Colonic mucosa (tissue), 4 donors: Measurements from ENCODE around the gene RHBG. TPM values are rescaled to one million over a fixed set of nuclear protein-coding genes. Genes with fewer than 3 reads are reported as not detected.

Experiments used
- DNase-seq: peaks from one replicate; pipeline ENCODE4 v3.0.0-alpha.2; 2020
- H3K27ac ChIP-seq: fragments of 200-600 bp; one replicate; pipeline ENCODE4 v1.8.0; 2021
- H3K27me3 ChIP-seq: fragments of 200-600 bp; one replicate; pipeline ENCODE4 v1.8.0; 2021
- H3K36me3 ChIP-seq: fragments of 200-600 bp; one replicate; pipeline ENCODE4 v1.8.0; 2021
- H3K4me1 ChIP-seq: fragments of 200-600 bp; one replicate; pipeline ENCODE4 v1.8.0; 2021; ENCODE audit warnings: mild to moderate bottlenecking
- H3K4me3 ChIP-seq: fragments of 200-600 bp; one replicate; pipeline ENCODE4 v1.8.0; 2021
- H3K9ac ChIP-seq, 2 donors: one replicate each; pipeline ENCODE4 v1.7.0; 2013; ENCODE audit warnings: control low read depth in 2 of 2, low read depth in 2 of 2, low read length in 2 of 2
- H3K9me3 ChIP-seq: fragments of 200-600 bp; one replicate; pipeline ENCODE4 v1.8.0; 2021
- intact Hi-C: fragments of 100-400 bp; cut with DNase I; formaldehyde crosslinking; loops from one replicate; pipeline ENCODE4 v1.14.1; 2022
- total RNA-seq, 2 donors: library from RNA; stranded (reverse); fragmentation: NEBNext Ultra II Directional in 1 of 2; extraction: Animal tissue kit (Norgen Biotek cat#: 25700) in 1 of 2; gene quantifications; one replicate each; pipeline ENCODE4 v1.2.1, GENCODE V29; 2021
- TF ChIP-seq, protein P1 (sequence below): fragments of 200-600 bp; IDR thresholded peaks from one replicate; pipeline ENCODE4 v1.8.0; 2022; ENCODE audit warnings: antibody characterized with exemption, mild to moderate bottlenecking
- donor health status: healthy.
- donor health status: DM: no; HTN: no; CAD: no.
- donor health status: DM: no; HTN: no; CAD: no.

Gene RHBG
- total RNA-seq, 2 donors from 2014 or later, result 0.12 TPM; not detected in 1

DNA sequence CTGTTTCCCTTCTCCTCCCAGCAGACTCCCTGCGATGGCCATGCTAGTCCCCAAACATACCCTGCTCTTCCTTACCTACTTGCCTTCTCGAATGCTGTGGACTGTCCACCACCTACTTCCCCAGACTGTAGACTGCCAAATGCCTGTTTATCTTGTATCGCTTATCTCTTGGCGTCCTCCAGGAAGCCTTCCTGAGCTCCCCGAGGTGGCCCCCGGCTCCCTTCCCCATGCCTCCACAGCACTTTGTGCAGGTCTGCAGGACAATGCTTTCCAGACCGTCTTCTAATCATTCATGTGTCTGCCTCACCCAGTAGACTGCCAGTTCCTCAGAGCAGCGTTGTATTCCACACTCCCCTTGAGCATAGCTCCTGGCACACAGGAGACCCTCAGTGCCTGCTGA lies 41.7 kb downstream of the RHBG start:
- intact Hi-C loops, result no loop called here

DNA sequence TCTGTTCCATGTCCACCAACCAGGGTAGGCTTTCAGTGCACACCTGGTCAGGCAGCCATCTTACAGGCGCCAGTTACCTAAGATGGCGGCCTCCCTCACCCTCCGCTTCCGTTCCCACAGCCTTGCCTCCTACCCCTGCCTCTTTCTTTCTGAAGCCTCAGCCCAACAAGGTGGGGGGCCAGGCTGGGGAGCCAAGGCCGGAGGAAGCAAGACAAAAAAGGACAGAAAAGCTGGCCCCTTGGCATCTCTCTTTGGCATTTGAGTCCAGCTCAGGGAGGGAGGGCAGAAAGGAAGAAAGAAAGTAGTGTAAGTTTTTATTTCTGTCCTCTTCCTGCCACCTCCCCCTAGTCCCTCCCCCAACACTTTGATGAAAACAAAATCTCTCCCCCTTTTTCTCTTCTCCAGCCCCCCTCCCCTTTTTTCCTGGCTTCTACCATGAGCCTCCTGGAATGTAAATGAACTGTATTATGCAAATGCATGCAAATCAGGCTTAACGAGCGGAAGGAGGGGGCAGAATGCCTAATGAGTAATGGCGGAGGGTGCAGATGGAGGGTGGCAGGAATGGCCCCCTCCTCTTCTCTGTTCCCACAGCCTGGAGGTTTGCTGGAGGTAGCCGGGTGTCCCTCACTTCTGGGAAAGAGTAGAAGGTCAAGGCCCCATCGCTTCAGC lies 43.8 kb downstream of the RHBG start:
- TF ChIP-seq, protein P1, sequence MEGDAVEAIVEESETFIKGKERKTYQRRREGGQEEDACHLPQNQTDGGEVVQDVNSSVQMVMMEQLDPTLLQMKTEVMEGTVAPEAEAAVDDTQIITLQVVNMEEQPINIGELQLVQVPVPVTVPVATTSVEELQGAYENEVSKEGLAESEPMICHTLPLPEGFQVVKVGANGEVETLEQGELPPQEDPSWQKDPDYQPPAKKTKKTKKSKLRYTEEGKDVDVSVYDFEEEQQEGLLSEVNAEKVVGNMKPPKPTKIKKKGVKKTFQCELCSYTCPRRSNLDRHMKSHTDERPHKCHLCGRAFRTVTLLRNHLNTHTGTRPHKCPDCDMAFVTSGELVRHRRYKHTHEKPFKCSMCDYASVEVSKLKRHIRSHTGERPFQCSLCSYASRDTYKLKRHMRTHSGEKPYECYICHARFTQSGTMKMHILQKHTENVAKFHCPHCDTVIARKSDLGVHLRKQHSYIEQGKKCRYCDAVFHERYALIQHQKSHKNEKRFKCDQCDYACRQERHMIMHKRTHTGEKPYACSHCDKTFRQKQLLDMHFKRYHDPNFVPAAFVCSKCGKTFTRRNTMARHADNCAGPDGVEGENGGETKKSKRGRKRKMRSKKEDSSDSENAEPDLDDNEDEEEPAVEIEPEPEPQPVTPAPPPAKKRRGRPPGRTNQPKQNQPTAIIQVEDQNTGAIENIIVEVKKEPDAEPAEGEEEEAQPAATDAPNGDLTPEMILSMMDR, result no peak
- intact Hi-C loops, result no loop called here

More for the DNA sequence above, 41.7 kb downstream of the RHBG start:
- TF ChIP-seq, protein P1, result no peak
- Histone ChIP-seq H3K27ac (no peak overlapping the region), H3K27me3 (peaks cover 13% of the 10 kb centered on the region), H3K4me1 (no peaks in the 10 kb centered on the region), H3K9me3 (no peaks in the 10 kb centered on the region), H3K9ac (no peak overlapping the region), H3K4me3 (no peak overlapping the region), H3K36me3 (no peaks in the 10 kb centered on the region)
- DNase-seq, result no peak

DNA sequence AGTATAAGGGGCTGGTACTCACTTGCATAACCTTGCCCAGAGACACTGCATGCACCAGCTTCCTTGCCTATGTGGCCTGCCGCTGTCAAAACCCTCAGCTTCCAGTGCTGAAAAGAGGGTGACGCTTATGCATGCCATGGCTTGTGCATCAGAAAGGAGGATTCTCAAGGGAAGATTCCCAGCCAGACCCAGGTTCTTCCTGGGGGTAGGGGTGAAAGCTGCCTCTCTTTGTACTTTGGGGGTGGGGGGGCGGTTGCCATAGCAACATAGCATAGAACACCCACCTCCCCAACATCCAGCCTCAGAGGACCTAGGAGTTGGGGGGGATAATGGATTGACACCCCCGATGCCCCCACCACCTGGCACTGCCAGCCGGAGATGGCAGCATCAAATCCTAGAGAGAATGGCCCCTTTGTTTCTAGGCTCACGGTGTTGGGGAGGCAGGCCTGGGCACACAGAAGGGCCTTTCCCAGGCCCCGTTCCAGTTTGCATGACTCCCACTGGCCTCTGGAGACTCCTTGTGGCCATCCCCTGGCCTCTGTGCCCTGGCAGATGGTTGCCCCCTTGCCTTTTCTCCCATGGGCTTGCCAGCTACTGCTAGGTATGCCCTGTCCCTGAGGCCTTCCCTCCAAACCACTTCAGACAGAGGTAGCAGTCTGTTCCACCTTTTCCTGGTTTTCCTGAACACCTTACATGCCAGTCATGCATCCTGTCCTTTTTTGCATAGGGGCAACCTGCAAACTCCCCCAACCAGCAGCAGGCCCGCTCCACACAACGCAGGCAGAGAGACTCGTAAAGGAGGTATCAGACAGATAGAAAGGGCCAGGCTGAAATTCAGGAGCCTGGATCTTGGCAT lies 44.6 kb downstream of the RHBG start:
- H3K27me3 ChIP-seq, result peaks cover 32% of the 10 kb centered on the region
- TF ChIP-seq, protein P1, result no peak

More for the DNA sequence above, 43.8 kb downstream of the RHBG start:
- H3K9me3 ChIP-seq, result no peaks in the 10 kb centered on the region
- H3K9ac ChIP-seq, result no peak overlapping the region
- H3K27me3 ChIP-seq, result peaks cover 29% of the 10 kb centered on the region
- H3K4me3 ChIP-seq, result no peak overlapping the region
- no peaks in the 10 kb centered on the region for H3K4me1 ChIP-seq
- DNase-seq, result no peak
- no peaks in the 10 kb centered on the region for H3K36me3 ChIP-seq
- H3K27ac ChIP-seq, result no peak overlapping the region

DNA sequence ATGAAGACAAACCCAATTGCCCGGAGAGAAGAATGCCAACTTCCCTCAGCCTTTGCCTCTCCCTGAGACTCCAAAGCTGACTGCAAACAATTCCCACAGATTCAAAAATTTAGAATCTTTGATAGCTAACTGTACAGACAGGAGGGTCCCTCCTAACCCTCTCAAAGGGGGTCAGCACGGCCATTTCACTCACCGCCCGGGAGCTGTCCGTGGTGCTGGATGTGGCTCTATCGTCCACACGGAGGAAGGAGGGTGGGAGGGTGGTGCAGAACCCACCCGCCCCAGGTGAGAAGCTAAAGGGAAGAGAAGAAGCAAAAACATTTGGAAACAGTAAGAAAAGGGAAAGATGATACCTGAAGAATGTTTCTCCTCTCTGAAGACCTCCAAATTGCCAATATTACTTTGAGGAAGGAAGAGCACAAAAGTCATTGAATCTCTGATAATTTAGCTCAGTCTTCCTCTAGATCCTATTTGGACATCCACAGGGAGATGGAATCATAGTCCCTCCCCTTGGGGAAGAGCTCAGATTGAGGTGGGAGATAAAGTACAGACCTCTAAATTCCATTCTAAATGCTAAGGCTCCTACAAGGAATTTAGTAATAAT lies 45.6 kb downstream of the RHBG start:
- Histone ChIP-seq H3K4me1 (no peaks in the 10 kb centered on the region), H3K27me3 (peaks cover 37% of the 10 kb centered on the region), H3K9me3 (no peaks in the 10 kb centered on the region), H3K27ac (no peak overlapping the region), H3K36me3 (no peaks in the 10 kb centered on the region), H3K4me3 (no peak overlapping the region), H3K9ac (no peak overlapping the region)
- DNase-seq, result no peak
- intact Hi-C loops, result no loop called here
- TF ChIP-seq, protein P1, result no peak

More for the DNA sequence above, 44.6 kb downstream of the RHBG start:
- no peaks in the 10 kb centered on the region for H3K4me1 ChIP-seq
- no peak overlapping the region for H3K9ac ChIP-seq
- H3K27ac ChIP-seq, result no peak overlapping the region
- no peaks in the 10 kb centered on the region for H3K36me3 ChIP-seq
- no peaks in the 10 kb centered on the region for H3K9me3 ChIP-seq
- intact Hi-C loops, result no loop called here
- no peak for DNase-seq
- H3K4me3 ChIP-seq, result no peak overlapping the region

DNA sequence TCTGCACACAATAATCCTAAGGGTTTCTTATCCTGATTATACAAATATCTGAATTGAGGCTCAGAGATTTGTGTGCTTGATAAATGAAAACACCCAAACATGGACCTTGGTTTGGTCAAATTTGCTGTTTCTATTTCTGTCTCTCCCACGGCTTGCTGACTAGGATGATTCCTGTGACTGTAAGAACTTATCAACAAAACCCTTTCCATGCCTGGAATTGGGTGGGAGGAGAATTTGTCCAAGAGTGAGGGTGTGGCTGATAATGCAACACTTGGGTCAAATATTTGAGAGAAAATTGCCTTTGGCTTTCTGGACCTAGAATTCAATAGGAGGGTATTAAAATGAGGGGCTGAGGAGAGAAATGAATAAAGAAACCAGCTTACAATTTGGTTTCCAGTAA lies 48.0 kb downstream of the RHBG start:
- H3K9me3 ChIP-seq, result no peaks in the 10 kb centered on the region
- no peak overlapping the region for H3K27ac ChIP-seq
- TF ChIP-seq, protein P1, result no peak
- H3K27me3 ChIP-seq, result peaks cover 62% of the 10 kb centered on the region
- no peak overlapping the region for H3K9ac ChIP-seq
- no peak overlapping the region for H3K4me3 ChIP-seq
- peaks cover 18% of the 10 kb centered on the region for H3K4me1 ChIP-seq
- intact Hi-C loops, result no loop called here
- no peak for DNase-seq
- no peaks in the 10 kb centered on the region for H3K36me3 ChIP-seq
